Suprapubic skin (tissue), 4 donors: ENCODE data around the gene SERPINA9. TPM values are rescaled to one million over a fixed set of nuclear protein-coding genes. Genes with fewer than 3 reads are reported as not detected.

ENCODE experiments used
- DNase-seq, 2 donors: peaks; one replicate each; pipeline ENCODE4 v3.0.0-alpha.2; 2019; ENCODE audit warnings: low spot score in 2 of 2
- H3K27ac ChIP-seq: fragments of 200-600 bp; sonication (generic); one replicate; pipeline ENCODE4 v1.5.1; 2019
- H3K27me3 ChIP-seq: fragments of 200-600 bp; sonication (generic); one replicate; pipeline ENCODE4 v1.5.1; 2019
- H3K36me3 ChIP-seq: fragments of 200-600 bp; sonication (generic); one replicate; pipeline ENCODE4 v1.5.1; 2019
- H3K4me1 ChIP-seq: fragments of 200-600 bp; sonication (generic); one replicate; pipeline ENCODE4 v1.5.1; 2019
- H3K4me3 ChIP-seq: fragments of 200-600 bp; sonication (generic); one replicate; pipeline ENCODE4 v1.5.1; 2019; ENCODE audit warnings: mild to moderate bottlenecking
- H3K9me3 ChIP-seq: fragments of 200-600 bp; sonication (generic); one replicate; pipeline ENCODE4 v1.5.1; 2019
- EP300 ChIP-seq: sonication (generic); formaldehyde crosslinking; IDR thresholded peaks from one replicate; pipeline ENCODE4 v1.6.1; 2017; ENCODE audit warnings: antibody characterized with exemption
- POLR2A ChIP-seq, 2 donors: fragments of 450-650 bp; IDR thresholded peaks; one replicate each; pipeline ENCODE4 v1.6.1; 2017; ENCODE audit warnings: antibody characterized with exemption in 2 of 2, mild to moderate bottlenecking in 2 of 2, moderate library complexity in 2 of 2
- POLR2AphosphoS5 ChIP-seq, 3 donors: sonication (generic); formaldehyde crosslinking; IDR thresholded peaks; one replicate each; pipeline ENCODE4 v1.6.1; 2017; ENCODE audit warnings: antibody characterized with exemption in 3 of 3
- WGBS: methylation state at CpG from one replicate; pipeline ENCODE4 v1.1.5; 2018; 5-methylcytosine and 5-hydroxymethylcytosine counted together
- total RNA-seq, 4 donors: library from RNA; depleted of rRNA; stranded (reverse); fragments of >200 nt; gene quantifications; one replicate each; pipeline ENCODE4 v1.1.0, GENCODE V29; 2016
- TF ChIP-seq, protein P1 (sequence below), 2 donors: fragments of 200-600 bp in 1 of 2; fragments of 450-650 bp in 1 of 2; sonication (generic) in 1 of 2; IDR thresholded peaks; one replicate each; pipeline ENCODE4 v1.5.1; 2016 to 2019; ENCODE audit warnings: antibody characterized with exemption in 2 of 2, mild to moderate bottlenecking in 1 of 2, moderate library complexity in 1 of 2

SERPINA9 gene, protein sequence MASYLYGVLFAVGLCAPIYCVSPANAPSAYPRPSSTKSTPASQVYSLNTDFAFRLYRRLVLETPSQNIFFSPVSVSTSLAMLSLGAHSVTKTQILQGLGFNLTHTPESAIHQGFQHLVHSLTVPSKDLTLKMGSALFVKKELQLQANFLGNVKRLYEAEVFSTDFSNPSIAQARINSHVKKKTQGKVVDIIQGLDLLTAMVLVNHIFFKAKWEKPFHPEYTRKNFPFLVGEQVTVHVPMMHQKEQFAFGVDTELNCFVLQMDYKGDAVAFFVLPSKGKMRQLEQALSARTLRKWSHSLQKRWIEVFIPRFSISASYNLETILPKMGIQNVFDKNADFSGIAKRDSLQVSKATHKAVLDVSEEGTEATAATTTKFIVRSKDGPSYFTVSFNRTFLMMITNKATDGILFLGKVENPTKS
- total RNA-seq, result 10 to 100 TPM in 2 of 4 donors, 1 to 10 TPM in 2; 1.8 to 11.0 (median 6.2) TPM

DNA sequence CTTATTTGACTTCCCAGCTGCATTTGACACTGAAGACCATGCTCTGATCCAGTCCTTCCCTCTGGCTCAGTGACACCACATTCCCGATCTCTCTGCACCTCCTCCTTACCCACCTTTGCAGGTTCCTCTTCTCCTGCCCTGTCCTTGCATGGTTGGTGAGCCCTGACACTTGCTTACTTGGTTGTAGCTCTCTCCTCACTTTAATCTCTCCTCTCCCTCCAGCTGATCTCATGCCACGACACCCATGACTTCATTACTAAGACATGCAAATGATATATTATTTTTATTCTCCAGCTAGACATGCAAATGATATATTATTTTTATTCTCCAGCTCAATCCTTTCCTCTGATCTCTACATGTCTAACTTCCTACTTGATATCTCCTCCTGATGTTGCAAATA lies at the start of gene SERPINA9:
SERPINA9 (minus strand) TSS at position 175 of the 400 bp plus-strand sequence. CDS start 6,357 bp downstream, outside the sequence.
- H3K4me1 ChIP-seq, result no peaks in the 10 kb centered on the region
- no peak within 1 kb of the TSS for H3K4me3 ChIP-seq
- H3K27me3 ChIP-seq, result no peaks in the 10 kb centered on the region
- peaks cover 10% of the 10 kb centered on the region for H3K9me3 ChIP-seq
- no peaks in the 10 kb centered on the region for H3K36me3 ChIP-seq
- WGBS, result 46% methylated on average over 2 of the region's 2 CpGs
- peak in 1 of 2 donors; percentile 15 for DNase-seq
- H3K27ac ChIP-seq, result no peak within 1 kb of the TSS
- no peak for TF ChIP-seq POLR2AphosphoS5 (IDR thresholded peaks at IDR 0.05)
- no peak for TF ChIP-seq POLR2A (IDR thresholded peaks at IDR 0.05)
- no peak for TF ChIP-seq EP300
- TF ChIP-seq, protein P1, sequence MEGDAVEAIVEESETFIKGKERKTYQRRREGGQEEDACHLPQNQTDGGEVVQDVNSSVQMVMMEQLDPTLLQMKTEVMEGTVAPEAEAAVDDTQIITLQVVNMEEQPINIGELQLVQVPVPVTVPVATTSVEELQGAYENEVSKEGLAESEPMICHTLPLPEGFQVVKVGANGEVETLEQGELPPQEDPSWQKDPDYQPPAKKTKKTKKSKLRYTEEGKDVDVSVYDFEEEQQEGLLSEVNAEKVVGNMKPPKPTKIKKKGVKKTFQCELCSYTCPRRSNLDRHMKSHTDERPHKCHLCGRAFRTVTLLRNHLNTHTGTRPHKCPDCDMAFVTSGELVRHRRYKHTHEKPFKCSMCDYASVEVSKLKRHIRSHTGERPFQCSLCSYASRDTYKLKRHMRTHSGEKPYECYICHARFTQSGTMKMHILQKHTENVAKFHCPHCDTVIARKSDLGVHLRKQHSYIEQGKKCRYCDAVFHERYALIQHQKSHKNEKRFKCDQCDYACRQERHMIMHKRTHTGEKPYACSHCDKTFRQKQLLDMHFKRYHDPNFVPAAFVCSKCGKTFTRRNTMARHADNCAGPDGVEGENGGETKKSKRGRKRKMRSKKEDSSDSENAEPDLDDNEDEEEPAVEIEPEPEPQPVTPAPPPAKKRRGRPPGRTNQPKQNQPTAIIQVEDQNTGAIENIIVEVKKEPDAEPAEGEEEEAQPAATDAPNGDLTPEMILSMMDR (IDR thresholded peaks at IDR 0.05), result no peak

DNA sequence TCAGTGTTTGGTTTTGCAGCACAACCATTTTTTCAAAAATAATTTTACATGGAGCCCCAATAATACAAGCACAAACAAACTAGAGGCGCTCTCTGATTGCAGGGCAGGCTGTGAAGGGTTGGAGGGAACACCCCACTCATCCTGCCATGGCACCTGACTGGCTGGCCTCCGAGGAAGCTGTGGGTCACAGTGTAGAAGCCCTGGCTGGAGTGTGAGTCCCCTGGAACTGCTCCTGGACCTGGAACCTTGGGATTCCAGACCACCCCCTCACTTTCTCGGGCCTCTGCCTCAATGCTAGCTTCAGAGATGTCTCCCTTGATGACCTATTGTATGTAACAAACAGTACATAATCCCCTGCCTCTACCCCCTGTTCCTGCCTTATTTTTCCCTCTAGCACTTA lies 48.1 kb upstream of the SERPINA9 start:
- Histone ChIP-seq H3K4me1 (no peaks in the 10 kb centered on the region), H3K4me3 (no peak overlapping the region), H3K27ac (no peak overlapping the region), H3K27me3 (peaks cover 3% of the 10 kb centered on the region), H3K9me3 (no peaks in the 10 kb centered on the region), H3K36me3 (no peaks in the 10 kb centered on the region)
- TF ChIP-seq, protein P1 (IDR thresholded peaks at IDR 0.05), result no peak
- TF ChIP-seq POLR2A (IDR thresholded peaks at IDR 0.05), result no peak
- TF ChIP-seq EP300, result no peak
- TF ChIP-seq POLR2AphosphoS5 (IDR thresholded peaks at IDR 0.05), result no peak
- 70% methylated on average over 3 of the region's 3 CpGs for WGBS
- DNase-seq, result no peak

DNA sequence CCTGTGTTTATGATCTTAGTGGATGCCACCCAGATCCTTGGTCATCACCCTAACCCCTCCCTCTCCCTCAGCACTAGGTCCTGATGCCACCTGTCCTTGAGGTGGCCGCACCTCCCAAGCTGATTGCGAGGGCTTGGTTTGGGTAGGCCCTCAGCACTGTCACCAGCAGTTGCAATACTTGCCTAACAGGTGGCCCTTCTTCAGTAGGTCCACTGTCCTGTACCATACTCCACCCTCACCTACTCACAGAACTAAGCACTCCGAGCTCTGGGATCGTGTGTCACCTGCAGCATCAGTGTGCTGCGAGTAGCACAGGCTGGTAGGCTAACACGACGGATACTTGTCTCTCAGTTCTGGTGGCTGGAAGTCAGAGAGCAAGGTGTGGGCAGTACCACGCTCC lies 47.3 kb upstream of the SERPINA9 start:
- Histone ChIP-seq H3K4me3 (no peak overlapping the region), H3K27ac (no peak overlapping the region), H3K9me3 (no peaks in the 10 kb centered on the region), H3K36me3 (no peaks in the 10 kb centered on the region), H3K27me3 (peaks cover 3% of the 10 kb centered on the region), H3K4me1 (peaks cover 2% of the 10 kb centered on the region)
- TF ChIP-seq POLR2A (IDR thresholded peaks at IDR 0.05) (no peak), POLR2AphosphoS5 (IDR thresholded peaks at IDR 0.05) (no peak), EP300 (no peak)
- TF ChIP-seq, protein P1 (IDR thresholded peaks at IDR 0.05), result no peak
- DNase-seq, result no peak
- 92% methylated on average over 7 of the region's 8 CpGs for WGBS

DNA sequence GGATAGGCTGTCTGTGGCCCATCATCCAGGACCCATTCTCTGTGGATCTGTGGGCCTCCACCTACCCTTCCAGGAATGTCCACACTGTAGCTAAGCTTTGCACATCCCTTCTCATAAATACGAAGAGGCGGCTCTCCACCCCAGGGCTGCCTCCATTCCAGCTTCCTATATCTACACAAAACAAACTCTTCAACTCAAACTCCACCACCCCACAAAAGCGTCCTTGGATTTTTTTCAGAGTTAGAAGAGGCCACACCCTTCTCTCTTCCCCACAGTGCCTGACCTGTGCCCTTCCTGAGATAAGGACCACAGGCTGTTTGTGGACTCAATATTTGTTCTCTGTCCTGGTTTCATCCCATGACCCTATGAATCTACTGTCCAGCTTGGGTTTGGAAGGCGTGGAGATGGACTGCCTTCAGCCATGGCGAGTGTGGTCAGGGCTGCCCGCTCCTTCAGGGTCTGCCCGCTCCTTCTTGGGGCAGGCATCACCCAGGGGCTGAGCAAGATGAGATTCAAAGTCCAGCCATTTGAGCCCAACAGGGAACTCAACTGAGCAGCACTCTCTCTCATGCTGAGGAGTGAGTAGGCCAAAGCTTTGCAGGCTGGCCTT lies 46.2 kb upstream of the SERPINA9 start:
- peaks cover 3% of the 10 kb centered on the region for H3K27me3 ChIP-seq
- no peak overlapping the region for H3K4me3 ChIP-seq
- TF ChIP-seq POLR2A (IDR thresholded peaks at IDR 0.05), result no peak
- TF ChIP-seq POLR2AphosphoS5 (IDR thresholded peaks at IDR 0.05), result no peak
- no peak for TF ChIP-seq EP300
- TF ChIP-seq, protein P1 (IDR thresholded peaks at IDR 0.05), result no peak
- no peaks in the 10 kb centered on the region for H3K36me3 ChIP-seq
- 92% methylated on average over 7 of the region's 7 CpGs for WGBS
- peaks cover 8% of the 10 kb centered on the region for H3K4me1 ChIP-seq
- DNase-seq, result no peak
- H3K27ac ChIP-seq, result no peak overlapping the region
- H3K9me3 ChIP-seq, result no peaks in the 10 kb centered on the region
